SJSA1 (cell line): Measurements from ENCODE around the gene CLK2. TPM values are rescaled to one million over a fixed set of nuclear protein-coding genes. Genes with fewer than 3 reads are reported as not detected.

ENCODE experiments used
- DNase-seq, 2 experiments: peaks; one replicate each; pipeline ENCODE4 v3.0.0-alpha.2; 2015 to 2020; ENCODE audit warnings: low spot score in 2 of 2, low read depth in 1 of 2
- H3K27ac ChIP-seq: fragments of 250-450 bp; sonication (Bioruptor Pico); 2 replicates; pipeline ENCODE4 v1.5.1; 2020; ENCODE audit warnings: mild to moderate bottlenecking, moderate library complexity
- H3K27me3 ChIP-seq: fragments of 250-450 bp; sonication (Bioruptor Pico); replicated peaks from 2 replicates; pipeline ENCODE4 v1.5.1; 2020; ENCODE audit warnings: mild to moderate bottlenecking, moderate library complexity
- H3K36me3 ChIP-seq: fragments of 250-450 bp; sonication (Bioruptor Pico); 2 replicates; pipeline ENCODE4 v1.5.1; 2020; ENCODE audit warnings: mild to moderate bottlenecking
- H3K4me1 ChIP-seq: fragments of 250-450 bp; sonication (Bioruptor Pico); replicated peaks from 2 replicates; pipeline ENCODE4 v1.6.1; 2021; ENCODE audit warnings: mild to moderate bottlenecking
- H3K4me3 ChIP-seq: fragments of 250-450 bp; sonication (Bioruptor Pico); 2 replicates; pipeline ENCODE4 v1.5.1; 2020; ENCODE audit warnings: mild to moderate bottlenecking
- H3K9me3 ChIP-seq: fragments of 250-450 bp; sonication (Bioruptor Pico); replicated peaks from 2 replicates; pipeline ENCODE4 v1.5.1; 2020; ENCODE audit warnings: mild to moderate bottlenecking
- total RNA-seq: library from RNA; depleted of rRNA; stranded (reverse); fragments of >200 nt; shearing (Covaris generic); gene quantifications from 2 replicates; pipeline ENCODE4 v1.2.3, GENCODE V29; 2014

CLK2 gene
- total RNA-seq, 1 experiment from 2014 or later = 13.7 TPM

DNA sequence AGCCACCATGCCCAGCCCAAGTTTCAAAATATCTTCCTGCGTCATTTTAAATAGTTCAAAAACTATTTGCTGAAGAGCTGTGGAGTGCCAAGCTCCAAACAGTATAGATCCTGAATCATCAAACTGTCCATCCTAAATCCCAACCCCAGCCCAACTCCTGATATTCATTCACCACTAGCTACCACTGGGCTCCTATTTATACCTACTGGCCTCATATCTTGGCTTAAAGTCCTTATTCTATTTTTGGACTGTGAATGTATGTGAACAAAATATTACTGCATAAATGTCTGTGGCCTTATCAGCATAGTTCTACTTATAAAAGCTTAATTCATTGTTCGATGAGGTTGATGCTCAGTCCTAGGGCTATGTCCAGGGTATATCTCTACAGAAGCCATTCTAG is 5.9 kb downstream of the CLK2 start:
- Histone ChIP-seq H3K4me1 (peaks cover 4% of the 10 kb centered on the region), H3K4me3 (no peak overlapping the region), H3K9me3 (no peaks in the 10 kb centered on the region), H3K27me3 (no peaks in the 10 kb centered on the region), H3K27ac (no peak overlapping the region), H3K36me3 (peaks cover 97% of the 10 kb centered on the region)
- DNase-seq = no peak

DNA sequence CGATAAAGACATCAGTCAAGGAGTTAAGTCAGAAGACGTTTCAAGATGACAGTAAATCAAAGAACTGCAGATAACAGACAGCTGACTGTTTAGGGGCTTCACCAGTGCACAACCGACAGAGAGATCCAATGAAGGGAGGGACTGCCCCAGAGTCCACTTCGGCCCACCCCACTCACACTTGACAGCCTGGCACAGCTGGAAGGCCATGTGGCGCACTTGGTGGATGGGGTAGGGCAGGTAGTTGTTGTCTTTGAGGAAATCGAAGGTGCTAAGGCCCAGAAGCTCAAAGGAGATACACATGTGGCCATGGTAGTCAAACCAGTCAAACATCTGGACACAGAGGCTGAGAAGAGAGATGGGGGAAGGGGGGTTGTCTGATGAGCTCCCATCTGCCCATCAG is 6.8 kb downstream of the CLK2 start:
- Histone ChIP-seq H3K9me3 (no peaks in the 10 kb centered on the region), H3K36me3 (peaks cover 92% of the 10 kb centered on the region), H3K4me1 (no peaks in the 10 kb centered on the region; the same call in 1 of the 2 replicates), H3K27ac (no peak overlapping the region), H3K27me3 (no peaks in the 10 kb centered on the region), H3K4me3 (no peak overlapping the region)
- DNase-seq = no peak

DNA sequence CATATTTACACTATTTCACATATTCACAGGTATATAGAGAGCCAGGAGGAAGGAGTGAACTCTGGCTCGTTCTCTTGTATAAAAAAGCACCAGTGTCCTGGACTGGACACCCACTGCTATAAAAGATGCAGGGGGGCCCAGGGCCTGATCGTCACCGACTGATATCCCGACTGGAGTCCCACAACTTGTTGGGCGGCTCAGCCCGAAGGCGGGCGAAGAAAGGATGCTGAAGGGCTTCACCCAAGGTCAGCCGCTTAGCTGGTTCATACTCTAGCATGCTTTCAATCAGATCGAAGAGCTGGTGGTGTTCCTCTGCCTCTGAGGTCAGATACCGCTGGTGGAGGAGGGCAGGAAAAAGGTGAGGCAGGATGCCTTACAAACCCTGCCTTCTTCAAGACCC is 10.2 kb downstream of the CLK2 start:
- H3K27me3 ChIP-seq = no peaks in the 10 kb centered on the region
- no peaks in the 10 kb centered on the region for H3K9me3 ChIP-seq
- no peak overlapping the region for H3K4me3 ChIP-seq
- no peak for DNase-seq
- H3K36me3 ChIP-seq = peaks cover 84% of the 10 kb centered on the region
- H3K4me1 ChIP-seq = peaks cover 6% of the 10 kb centered on the region
- H3K27ac ChIP-seq = no peak overlapping the region

DNA sequence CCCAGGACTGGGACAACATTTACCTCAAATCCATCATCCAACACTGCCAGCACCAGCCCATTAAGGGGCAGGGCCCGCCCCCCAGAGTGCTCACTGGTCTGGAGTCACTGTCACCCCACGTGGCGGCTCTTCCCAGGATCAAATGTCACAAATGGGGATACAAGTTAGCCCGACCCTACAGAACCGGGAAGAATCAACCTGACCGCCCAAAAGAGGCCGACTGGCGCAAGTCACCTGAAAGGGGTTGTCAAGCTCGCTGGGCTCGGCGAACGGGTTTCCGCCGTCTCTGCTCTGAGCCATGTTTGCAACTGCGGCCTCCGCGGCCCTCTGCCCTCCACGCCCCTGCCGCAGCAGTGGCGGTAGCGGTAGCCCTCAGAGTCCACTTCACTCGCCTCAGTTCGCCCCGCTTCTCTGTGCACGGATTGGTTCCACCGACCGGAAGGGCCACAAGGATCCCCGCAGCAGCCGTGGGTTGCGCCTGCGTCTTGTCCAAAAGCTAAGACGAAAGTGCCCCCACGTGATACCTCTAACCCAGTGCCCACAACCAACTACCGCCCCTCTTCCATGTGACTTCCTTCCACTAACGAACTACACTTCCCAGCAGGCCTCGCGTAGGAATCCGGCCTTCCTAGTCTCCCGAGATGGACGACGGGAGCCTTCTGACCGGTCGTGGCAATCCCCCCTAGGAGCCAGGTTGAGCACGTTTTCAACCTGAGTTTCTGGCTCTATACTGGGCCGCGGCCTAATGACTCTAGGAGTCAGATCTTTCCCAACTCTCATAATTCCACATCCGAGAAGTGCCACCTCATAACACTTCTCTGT is 11.2 kb downstream of the CLK2 start, which contains the start of gene SCAMP3:
TSS of gene SCAMP3 (minus strand) at position 509 of the 822 bp plus-strand sequence. CDS start at position 300, 209 bp downstream.
- no peaks in the 10 kb centered on the region for H3K9me3 ChIP-seq
- peaks cover 6% of the 10 kb centered on the region for H3K4me1 ChIP-seq
- no peaks in the 10 kb centered on the region for H3K27me3 ChIP-seq
- peak within 1 kb of the TSS; percentile 29 for H3K27ac ChIP-seq
- H3K4me3 ChIP-seq = peak within 1 kb of the TSS; percentile 58
- peak; percentile 91 to 98 for DNase-seq
- H3K36me3 ChIP-seq = peaks cover 80% of the 10 kb centered on the region

DNA sequence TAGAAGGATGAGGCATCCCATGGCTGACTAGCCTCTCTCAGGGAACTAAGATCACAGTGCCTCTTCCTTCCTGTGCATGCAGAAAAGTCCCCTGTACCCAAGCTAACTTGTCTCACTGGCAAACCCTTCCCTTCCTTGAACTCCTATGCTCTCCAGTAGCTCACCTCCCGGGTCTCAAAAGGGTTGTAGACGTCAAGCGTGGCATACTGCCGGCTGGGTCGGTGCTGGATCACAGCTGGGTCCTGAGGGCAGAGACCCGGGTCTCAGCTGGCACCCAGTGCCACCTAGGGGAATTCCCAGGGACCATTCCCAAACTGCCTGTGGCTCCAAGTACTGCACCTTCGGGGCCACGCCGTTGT is 11.8 kb downstream of the CLK2 start:
- H3K4me1 ChIP-seq = peaks cover 6% of the 10 kb centered on the region
- DNase-seq = no peak
- peak overlapping the region; percentile 58 for H3K4me3 ChIP-seq
- H3K9me3 ChIP-seq = no peaks in the 10 kb centered on the region
- no peaks in the 10 kb centered on the region for H3K27me3 ChIP-seq
- peak overlapping the region; percentile 29; the same call in 1 of the 2 replicates for H3K27ac ChIP-seq
- H3K36me3 ChIP-seq = peaks cover 80% of the 10 kb centered on the region

DNA sequence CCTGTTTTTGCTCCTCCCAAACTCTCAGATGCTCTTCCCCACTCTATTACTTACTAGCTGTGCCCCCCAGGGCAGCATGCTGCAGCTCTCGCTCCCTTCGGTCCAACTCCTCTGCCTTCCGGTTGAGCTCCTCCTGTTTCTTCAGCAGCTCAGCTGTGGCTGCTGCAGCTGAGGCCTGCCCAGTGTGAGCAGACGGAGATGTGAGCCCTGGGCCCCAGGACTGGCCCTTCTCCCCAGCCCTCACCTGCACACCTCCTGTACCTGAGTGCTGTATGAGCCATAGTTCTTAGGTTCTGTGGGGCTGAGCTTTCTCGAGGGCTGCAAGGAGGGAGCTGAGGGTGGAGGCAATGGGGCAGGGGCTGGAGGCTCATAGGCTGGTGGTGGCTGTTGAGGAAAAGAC is 13.0 kb downstream of the CLK2 start:
- Histone ChIP-seq H3K9me3 (no peaks in the 10 kb centered on the region), H3K27ac (no peak overlapping the region), H3K27me3 (no peaks in the 10 kb centered on the region), H3K4me3 (no peak overlapping the region), H3K36me3 (peaks cover 80% of the 10 kb centered on the region), H3K4me1 (peaks cover 15% of the 10 kb centered on the region)
- no peak for DNase-seq

DNA sequence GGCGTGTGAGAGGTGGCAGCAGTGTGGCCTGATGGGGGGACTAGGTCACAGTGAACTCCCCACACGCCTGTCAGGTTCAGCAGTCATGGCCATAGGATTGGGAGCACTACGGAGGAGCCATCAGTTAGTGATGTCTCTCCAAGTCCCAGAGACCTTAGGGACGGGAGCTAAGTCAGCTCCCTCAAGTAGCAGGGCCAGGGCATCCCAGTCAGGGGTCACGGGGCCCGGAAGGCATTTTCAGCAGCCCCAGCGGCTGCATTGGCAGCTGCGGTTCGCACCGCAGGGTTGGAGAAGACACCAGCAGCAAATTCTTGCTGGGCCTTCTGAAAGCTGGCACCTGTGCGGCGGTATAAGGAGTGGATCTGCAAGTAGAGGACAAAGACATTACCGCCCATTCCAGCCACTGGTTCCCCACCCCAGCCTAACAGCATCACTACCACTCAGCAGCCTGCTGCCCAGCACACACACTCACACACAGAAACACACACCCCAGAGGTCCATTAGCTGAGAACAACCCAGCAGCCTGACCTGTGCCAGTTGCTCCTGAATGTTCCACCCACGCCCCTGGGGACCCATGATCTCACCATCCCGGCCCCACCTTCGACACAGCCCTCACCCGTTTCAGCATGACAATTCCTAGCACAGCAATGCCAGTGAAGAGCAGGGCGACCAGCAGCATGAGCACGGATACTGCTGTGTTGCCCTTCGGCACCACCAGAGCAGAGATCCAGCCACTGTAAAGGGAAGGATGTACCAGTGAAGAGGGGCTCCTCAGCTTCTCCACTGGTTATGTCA is 17.0 kb downstream of the CLK2 start:
- Histone ChIP-seq H3K36me3 (peaks cover 47% of the 10 kb centered on the region), H3K4me1 (peaks cover 28% of the 10 kb centered on the region), H3K4me3 (peak overlapping the region; percentile 50), H3K9me3 (no peaks in the 10 kb centered on the region), H3K27ac (peak overlapping the region; percentile 70), H3K27me3 (no peaks in the 10 kb centered on the region)
- DNase-seq = no peak

DNA sequence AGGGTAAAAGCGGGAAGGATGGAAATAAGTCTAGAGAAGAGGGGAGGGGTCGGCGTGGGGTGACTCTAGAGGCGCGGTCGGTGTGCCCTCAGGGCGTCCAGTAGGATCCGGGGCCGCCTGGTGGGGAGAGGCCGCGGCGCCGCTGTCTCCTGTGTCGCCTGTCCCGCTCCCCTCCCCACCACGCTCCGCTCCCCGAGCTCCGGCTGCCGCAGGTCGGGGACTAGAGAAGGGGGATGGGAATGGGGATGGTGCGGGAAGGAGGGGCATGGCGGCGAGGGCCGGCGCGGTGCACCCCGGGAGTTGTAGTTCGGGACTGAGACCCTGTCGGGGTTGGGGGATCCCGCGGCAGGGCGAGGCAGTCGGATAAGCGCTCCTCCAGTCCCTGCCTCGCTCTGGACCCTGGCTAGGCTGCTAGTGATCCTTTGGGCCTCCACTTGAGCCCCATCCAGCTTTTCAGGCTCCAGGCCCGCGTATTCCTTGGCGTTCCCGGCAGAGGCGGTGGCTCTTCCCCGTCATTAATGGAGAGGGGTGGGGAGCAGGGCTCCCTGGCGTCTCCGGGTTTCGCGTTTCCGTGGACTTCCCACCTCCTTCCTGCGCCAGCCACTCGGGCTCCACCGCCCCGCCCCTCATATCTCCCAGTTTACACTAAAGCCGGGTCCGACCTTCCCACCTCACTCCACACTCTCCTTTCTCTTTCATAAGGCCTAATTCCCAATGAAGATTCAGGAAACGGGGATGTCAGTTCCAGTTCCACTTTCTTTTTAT is 17.9 kb downstream of the CLK2 start, which contains the start of gene ENTREP3:
TSS of gene ENTREP3 (minus strand) at position 241 of the 765 bp plus-strand sequence. CDS start 606 bp downstream, outside the sequence.
- H3K36me3 ChIP-seq = peaks cover 39% of the 10 kb centered on the region
- DNase-seq = peak; percentile 86 to 90

DNA sequence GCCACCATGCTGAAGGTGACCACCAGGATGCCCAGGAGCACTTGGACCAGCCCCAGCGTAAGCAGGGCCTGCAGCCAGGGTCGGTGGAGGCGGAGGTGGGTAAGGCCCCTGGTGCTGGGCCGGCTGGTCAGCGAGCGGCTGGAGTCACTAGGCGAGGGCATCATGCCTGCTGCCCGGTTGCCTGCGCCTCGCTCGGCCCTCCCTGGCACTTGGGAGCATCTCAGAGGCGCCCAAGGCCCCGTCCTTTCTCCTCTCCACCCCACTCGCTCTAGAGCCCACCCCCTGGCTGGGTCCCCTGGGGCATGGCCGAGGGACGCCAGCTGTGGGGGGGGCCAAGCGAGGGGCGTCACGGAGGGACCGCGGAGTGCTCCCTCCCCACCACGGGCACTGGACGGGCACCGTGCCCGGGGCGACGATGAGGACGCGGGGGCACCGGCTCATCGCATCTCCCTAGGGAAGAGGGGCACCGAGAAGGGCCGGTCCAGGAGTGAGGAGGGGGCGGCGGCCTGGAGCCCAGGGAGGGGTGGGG is 18.5 kb downstream of the CLK2 start:
- H3K4me1 ChIP-seq = peaks cover 34% of the 10 kb centered on the region
- peak overlapping the region; percentile 50 for H3K4me3 ChIP-seq
- no peaks in the 10 kb centered on the region for H3K27me3 ChIP-seq
- peak in 1 of 2 experiments; percentile 39 for DNase-seq
- peaks cover 33% of the 10 kb centered on the region for H3K36me3 ChIP-seq
- no peak overlapping the region for H3K27ac ChIP-seq
- H3K9me3 ChIP-seq = no peaks in the 10 kb centered on the region

More for the DNA sequence above, 17.9 kb downstream of the CLK2 start, which contains the start of gene ENTREP3:
- Histone ChIP-seq H3K27me3 (no peaks in the 10 kb centered on the region), H3K27ac (peak within 1 kb of the TSS; percentile 70), H3K4me1 (peaks cover 32% of the 10 kb centered on the region), H3K4me3 (peak within 1 kb of the TSS; percentile 50), H3K9me3 (no peaks in the 10 kb centered on the region)

DNA sequence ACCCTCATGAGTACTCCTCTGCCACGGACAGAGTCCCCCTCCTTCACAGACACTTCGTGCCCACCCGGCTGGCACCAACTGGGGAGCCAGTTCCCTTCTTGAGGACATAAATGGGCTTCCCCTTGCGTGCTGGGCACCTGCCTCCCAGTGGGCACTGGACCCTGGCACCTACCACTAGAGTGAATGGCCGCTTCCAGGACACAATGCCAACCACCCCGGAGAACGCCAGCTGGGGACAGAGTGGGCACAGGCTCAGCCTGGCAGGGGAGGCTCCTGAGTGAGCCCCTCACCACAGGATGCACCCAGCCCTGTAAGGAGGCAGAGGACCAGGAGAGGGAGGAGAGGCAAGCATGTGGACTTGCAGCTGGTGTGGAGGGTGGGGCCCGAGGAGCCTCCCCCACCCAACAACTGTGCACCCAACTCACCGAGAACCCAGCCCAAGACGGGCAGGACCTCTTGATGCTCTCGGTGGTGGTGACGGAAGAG is 19.0 kb downstream of the CLK2 start:
- no peaks in the 10 kb centered on the region for H3K27me3 ChIP-seq
- no peak overlapping the region for H3K27ac ChIP-seq
- peaks cover 34% of the 10 kb centered on the region for H3K4me1 ChIP-seq
- H3K4me3 ChIP-seq = peak overlapping the region; percentile 50
- DNase-seq = no peak
- H3K9me3 ChIP-seq = no peaks in the 10 kb centered on the region
- peaks cover 28% of the 10 kb centered on the region for H3K36me3 ChIP-seq

DNA sequence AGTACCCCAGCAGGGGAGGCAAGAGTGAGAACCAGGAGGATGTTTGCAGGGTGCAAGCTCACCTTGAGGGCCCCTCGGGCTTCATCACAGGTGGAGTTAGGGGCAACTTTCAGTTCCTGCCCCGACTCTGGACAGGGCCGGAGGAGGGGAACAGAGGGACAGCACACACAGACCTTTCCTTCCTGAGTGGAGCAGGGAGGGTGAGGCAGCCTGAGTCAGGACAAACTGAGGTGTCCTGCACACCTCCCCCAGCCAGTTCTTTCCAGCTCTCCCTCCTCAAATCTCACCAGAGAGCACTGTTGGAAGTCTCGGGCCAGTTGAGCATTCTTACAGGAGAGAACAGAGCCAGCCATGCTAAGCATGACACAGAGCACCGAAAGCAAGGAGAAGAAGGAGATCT is 19.5 kb downstream of the CLK2 start:
- Histone ChIP-seq H3K9me3 (no peaks in the 10 kb centered on the region), H3K27ac (no peak overlapping the region), H3K27me3 (no peaks in the 10 kb centered on the region), H3K4me1 (peaks cover 34% of the 10 kb centered on the region), H3K4me3 (no peak overlapping the region), H3K36me3 (peaks cover 28% of the 10 kb centered on the region)
- no peak for DNase-seq

DNA sequence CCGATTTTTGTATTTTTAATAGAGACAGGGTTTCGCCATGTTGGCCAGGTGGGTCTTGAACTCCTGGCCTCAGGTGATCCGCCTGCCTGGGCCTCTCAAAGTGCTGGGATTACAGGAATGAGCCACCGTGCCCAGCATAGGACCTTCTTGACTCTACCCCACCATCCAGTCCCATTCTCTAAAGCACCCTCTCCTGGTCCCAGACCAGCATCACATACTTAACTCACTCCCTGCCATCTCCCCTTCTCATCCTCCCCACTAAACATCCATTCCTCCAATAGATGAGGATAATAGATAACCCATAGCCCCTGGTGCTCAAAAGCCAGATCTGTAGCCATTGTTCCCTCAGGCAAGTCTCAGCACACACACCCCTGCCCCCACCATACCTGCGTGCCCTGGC is 20.1 kb downstream of the CLK2 start:
- DNase-seq = no peak
- H3K9me3 ChIP-seq = no peaks in the 10 kb centered on the region
- peaks cover 34% of the 10 kb centered on the region for H3K4me1 ChIP-seq
- H3K36me3 ChIP-seq = peaks cover 23% of the 10 kb centered on the region
- no peaks in the 10 kb centered on the region for H3K27me3 ChIP-seq
- H3K27ac ChIP-seq = no peak overlapping the region
- H3K4me3 ChIP-seq = no peak overlapping the region

DNA sequence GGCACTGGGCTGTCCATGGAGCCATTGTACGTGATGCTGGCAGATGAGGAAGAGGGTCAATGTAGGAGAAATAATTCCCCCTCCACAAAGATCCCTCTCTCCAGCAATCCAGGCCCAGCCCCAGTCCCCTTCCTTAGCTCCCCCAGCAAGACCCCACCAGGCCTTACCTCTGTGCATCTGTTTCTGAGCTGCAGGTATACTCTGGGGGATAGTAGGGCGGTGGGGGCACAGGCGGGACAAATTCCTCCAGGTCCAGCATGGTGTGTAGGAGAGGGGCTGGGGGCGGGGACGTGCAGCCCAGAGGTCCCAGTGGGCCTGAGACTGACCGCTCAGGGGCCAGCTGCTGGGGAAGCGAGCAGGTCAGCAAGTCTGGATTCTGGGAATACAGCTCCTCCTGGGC is 21.7 kb downstream of the CLK2 start:
- H3K4me1 ChIP-seq = peaks cover 34% of the 10 kb centered on the region
- no peak for DNase-seq
- H3K9me3 ChIP-seq = no peaks in the 10 kb centered on the region
- no peak overlapping the region for H3K27ac ChIP-seq
- H3K27me3 ChIP-seq = no peaks in the 10 kb centered on the region
- no peak overlapping the region for H3K4me3 ChIP-seq
- peaks cover 12% of the 10 kb centered on the region for H3K36me3 ChIP-seq
